Measurements from ENCODE around the gene FOXE3. TPM values are rescaled to one million over a fixed set of nuclear protein-coding genes. Genes with fewer than 3 reads are reported as not detected.

The FOXE3 gene
- polyA plus RNA-seq, 2 of the 4 experiments (the other 2 are of a cell fraction) = 0.08 TPM; not detected in 1

- ChIA-PET CTCF (interaction anchor here (1.0 to 12.6 kb wide), 6 partner anchors 9 to 289 kb away, joined by 3 to 313 read pairs (median 38); no protein-coding TSS in a partner anchor), POLR2A (no interaction called here)
Observed at GRCh38 chr1:47434051-47434842, 18.2 kb downstream of the FOXE3 start.

DNA sequence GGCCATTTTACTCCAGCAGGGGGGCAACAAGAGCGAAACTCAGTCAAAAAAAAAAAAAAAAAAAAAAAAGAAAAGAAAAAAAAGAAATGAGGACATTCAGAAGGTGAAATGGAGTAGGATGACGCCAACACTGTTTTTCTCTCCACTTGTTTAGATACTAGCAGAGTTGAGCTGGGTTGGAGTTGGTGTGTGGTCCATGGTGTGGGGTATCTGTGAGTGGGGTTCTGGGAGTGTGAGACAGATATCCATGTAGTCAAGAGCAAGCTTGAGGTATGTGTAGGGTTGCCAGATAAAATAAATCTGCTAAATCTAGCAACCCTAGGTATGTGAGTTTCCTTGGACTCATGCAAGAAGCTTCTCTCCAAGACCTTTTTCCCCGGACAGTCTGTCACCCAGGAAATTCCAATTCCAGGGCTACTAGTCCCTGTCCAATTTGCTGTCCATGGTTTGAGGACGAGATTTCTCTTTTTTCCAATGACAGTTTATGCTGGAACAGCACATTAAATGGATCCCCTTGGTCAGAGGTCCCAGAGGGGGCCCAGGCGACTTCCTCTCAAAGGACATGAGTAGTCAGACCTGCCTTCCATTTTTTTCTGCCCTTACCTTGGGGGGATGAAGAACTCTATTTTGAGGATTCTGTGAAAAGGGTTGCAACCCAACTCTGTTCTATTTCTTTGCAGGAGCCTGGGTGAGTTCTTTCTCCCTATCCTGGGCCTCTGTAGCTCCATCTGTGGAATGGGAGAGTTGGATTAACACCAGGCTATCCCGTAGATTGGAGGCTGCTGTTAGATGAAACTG lies 19.6 kb downstream of the FOXE3 start:
- no peak for FAIRE-seq
- TF ChIP-seq HDAC2 (IDR thresholded peaks at IDR 0.05) (no peak), KDM1A (IDR thresholded peaks at IDR 0.05; ENCODE audit: low read depth) (0 out of 2 replicates have a peak, but pooled peaks have one; percentile 22)
- Histone ChIP-seq H3K4me3 (peak overlapping the region; percentile 96), H3K27ac (peak overlapping the region in 1 of 2 experiments; percentile 95; a peak in 2 of 6 replicates), H3K4me1 (peaks cover 12% of the 10 kb centered on the region; the same call in 1 of the 3 replicates), H3K9me3 (no peaks in the 10 kb centered on the region), H3K4me2 (peak overlapping the region; percentile 78)
- POLR2A ChIA-PET = no interaction called here
- no peak for ATAC-seq
- WGBS (ENCODE audit: missing lambda C conversion rate) = 51% methylated on average over 6 of the region's 6 CpGs
- DNase-seq (ENCODE audit: low read depth in 1 of 2, low spot score in 1 of 2) = no peak
- CTCF ChIA-PET = interaction anchor here (0.6 to 12.6 kb wide), 31 partner anchors 7 to 302 kb away, joined by 3 to 313 read pairs (median 4); no protein-coding TSS in a partner anchor

More at GRCh38 chr1:47434051-47434842, 18.2 kb downstream of the FOXE3 start:
- Histone ChIP-seq H3K9me3 (no peaks in the 10 kb centered on the region), H3K4me2 (no peak overlapping the region), H3K4me3 (no peak overlapping the region), H3K4me1 (peaks cover 12% of the 10 kb centered on the region; the same call in 1 of the 3 replicates), H3K27ac (no peak overlapping the region)
- WGBS (ENCODE audit: missing lambda C conversion rate) = 94% methylated on average over 48 of the region's 51 CpGs
- ATAC-seq (no peak), DNase-seq (ENCODE audit: low read depth in 1 of 2, low spot score in 1 of 2) (no peak), FAIRE-seq (no peak)
- no peak for TF ChIP-seq KDM5A (IDR thresholded peaks at IDR 0.05)
- TF ChIP-seq MAZ (IDR thresholded peaks at IDR 0.05; ENCODE audit: borderline replicate concordance, low read depth, low read length) = no peak
- no peak for TF ChIP-seq NFE2L2 (conservative IDR thresholded peaks at IDR 0.05; ENCODE audit: low read length)
- no peak for TF ChIP-seq CBX8 (IDR thresholded peaks at IDR 0.05)
- TF ChIP-seq SREBF2 (IDR thresholded peaks at IDR 0.05) = no peak
- TF ChIP-seq CTCF (IDR thresholded peaks at IDR 0.05) = no peak
- no peak for TF ChIP-seq ZFP36 (IDR thresholded peaks at IDR 0.05; ENCODE audit: borderline replicate concordance, partially characterized antibody)
- no peak for TF ChIP-seq ZNF302 (CRISPR knock-in tag; IDR thresholded peaks at IDR 0.05)
- no peak for TF ChIP-seq RARB (CRISPR knock-in tag; IDR thresholded peaks at IDR 0.05)
- no peak for TF ChIP-seq MYC (IDR thresholded peaks at IDR 0.05; ENCODE audit: borderline replicate concordance, low read length)
- TF ChIP-seq CHD4 (IDR thresholded peaks at IDR 0.05; ENCODE audit: borderline replicate concordance) = no peak
- TF ChIP-seq EHF (CRISPR knock-in tag; IDR thresholded peaks at IDR 0.05) = no peak

GRCh38 chr1:47436304-47436978 lies 20.4 kb downstream of the FOXE3 start:
- H3K4me3 ChIP-seq = peak overlapping the region; percentile 96
- no peaks in the 10 kb centered on the region for H3K9me3 ChIP-seq
- ATAC-seq = peak; percentile 61 to 77
- POLR2A ChIA-PET = interaction anchor here (1.8 kb wide), 1 partner anchor 133 kb away, joined by 5 read pairs; no protein-coding TSS in a partner anchor
- CTCF ChIA-PET = interaction anchor here (0.6 to 12.6 kb wide), 32 partner anchors 8 to 301 kb away, joined by 3 to 313 read pairs (median 4); no protein-coding TSS in a partner anchor
- peak overlapping the region; percentile 78 for H3K4me2 ChIP-seq
- DNase-seq (ENCODE audit: low read depth in 1 of 2, low spot score in 1 of 2) = peak; percentile 74 to 81
- H3K4me1 ChIP-seq = peaks cover 12% of the 10 kb centered on the region; the same call in 1 of the 3 replicates
- H3K27ac ChIP-seq = peak overlapping the region; percentile 95 to 99
- WGBS (ENCODE audit: missing lambda C conversion rate) = 6% methylated on average over 16 of the region's 23 CpGs
- no peak for FAIRE-seq
- peak; percentile 61 to 65 for TF ChIP-seq RAD21 (conservative IDR thresholded peaks at IDR 0.05 in 1 of 2, IDR thresholded peaks at IDR 0.05 in 1 of 2)
- no peak for TF ChIP-seq POLR2A (IDR thresholded peaks at IDR 0.05; ENCODE audit: low read length)
- no peak for TF ChIP-seq NR3C1 (IDR thresholded peaks at IDR 0.05)
- no peak for TF ChIP-seq ESRRA (IDR thresholded peaks at IDR 0.05; ENCODE audit: borderline replicate concordance, low read length)
- peak; percentile 81 for TF ChIP-seq CTCF (IDR thresholded peaks at IDR 0.05)
- TF ChIP-seq KDM1A (IDR thresholded peaks at IDR 0.05; ENCODE audit: low read depth) = no peak
- TF ChIP-seq FOXS1 (CRISPR knock-in tag; IDR thresholded peaks at IDR 0.05) = no peak
- TF ChIP-seq HOXA7 (CRISPR knock-in tag; IDR thresholded peaks at IDR 0.05) = no peak
- no peak for TF ChIP-seq RCOR1 (IDR thresholded peaks at IDR 0.05; ENCODE audit: low read depth, low read length)
- TF ChIP-seq ZFP36 (IDR thresholded peaks at IDR 0.05; ENCODE audit: borderline replicate concordance, partially characterized antibody) = no peak
- TF ChIP-seq CBX8 (IDR thresholded peaks at IDR 0.05) = no peak
- TF ChIP-seq SMC3 (IDR thresholded peaks at IDR 0.05) = peak; percentile 74
- TF ChIP-seq RARB (CRISPR knock-in tag; IDR thresholded peaks at IDR 0.05) = no peak
- peak in 1 of 2 experiments; percentile 62; a peak in 1 of 4 replicates for TF ChIP-seq CEBPB (IDR thresholded peaks at IDR 0.05)
- TF ChIP-seq MAX (IDR thresholded peaks at IDR 0.05) = 0 out of 2 replicates have a peak, but pooled peaks have one; percentile 37
- no peak for TF ChIP-seq SREBF2 (IDR thresholded peaks at IDR 0.05)
- TF ChIP-seq ATOH8 (CRISPR knock-in tag; IDR thresholded peaks at IDR 0.05; ENCODE audit: low read depth) = no peak

Measured in A549 (cell line).